HG03108 (cell line): Measurements from ENCODE around the gene ARMC8.

Source experiments
- ATAC-seq: cut with Tn5 transposase; IDR thresholded peaks from one replicate; pipeline ENCODE4 v1.9.1; 2021; ENCODE audit warnings: moderate library complexity; ENCODE audit not compliant: unreplicated experiment

The ARMC8 gene

GRCh38 chr3:138241676-138242075, 54.6 kb downstream of the ARMC8 start:
- no peak for ATAC-seq

GRCh38 chr3:138242466-138242865, 55.4 kb downstream of the ARMC8 start:
- ATAC-seq = no peak

GRCh38 chr3:138245026-138245425, 57.9 kb downstream of the ARMC8 start:
- no peak for ATAC-seq

GRCh38 chr3:138249636-138250035, 62.5 kb downstream of the ARMC8 start:
- no peak for ATAC-seq

- ATAC-seq = no peak
Observed at GRCh38 chr3:138253609-138254008, 66.5 kb downstream of the ARMC8 start.

GRCh38 chr3:138254216-138254615, 67.1 kb downstream of the ARMC8 start:
- no peak for ATAC-seq

- no peak for ATAC-seq
Observed at GRCh38 chr3:138256022-138256421, 68.9 kb downstream of the ARMC8 start.

- ATAC-seq = no peak
Observed at GRCh38 chr3:138257986-138258385, 70.9 kb downstream of the ARMC8 start.

- ATAC-seq = no peak
Observed at GRCh38 chr3:138259126-138259525, 72.0 kb downstream of the ARMC8 start.

GRCh38 chr3:138260611-138261010, 73.5 kb downstream of the ARMC8 start:
- no peak for ATAC-seq

- ATAC-seq = no peak
Observed at GRCh38 chr3:138263104-138263503, 76.0 kb downstream of the ARMC8 start.

- ATAC-seq = no peak
Observed at GRCh38 chr3:138265745-138266144, 78.6 kb downstream of the ARMC8 start.

GRCh38 chr3:138267083-138267482, 80.0 kb downstream of the ARMC8 start:
- no peak for ATAC-seq

- ATAC-seq = no peak
Observed at GRCh38 chr3:138270245-138270644, 83.1 kb downstream of the ARMC8 start.

GRCh38 chr3:138271189-138271794, 84.2 kb downstream of the ARMC8 start:
- no peak for ATAC-seq

- no peak for ATAC-seq
Observed at GRCh38 chr3:138281561-138281960, 94.5 kb downstream of the ARMC8 start.

- no peak for ATAC-seq
Observed at GRCh38 chr3:138282836-138283235, 95.7 kb downstream of the ARMC8 start.

- ATAC-seq = no peak
Observed at GRCh38 chr3:138284079-138284478, 97.0 kb downstream of the ARMC8 start.

GRCh38 chr3:138284957-138285477, 97.9 kb downstream of the ARMC8 start:
- no peak for ATAC-seq

- no peak for ATAC-seq
Observed at GRCh38 chr3:138289260-138289659, 102.2 kb downstream of the ARMC8 start.

- ATAC-seq = no peak
Observed at GRCh38 chr3:138289701-138290100, 102.6 kb downstream of the ARMC8 start.

GRCh38 chr3:138296639-138297038, 109.5 kb downstream of the ARMC8 start:
- no peak for ATAC-seq

GRCh38 chr3:138297059-138297607, 110.0 kb downstream of the ARMC8 start:
- ATAC-seq = no peak
